Trophoblast cell (in vitro differentiated cells and primary cell): Measurements from ENCODE around the gene SCARF2.

Experiments
- DNase-seq, 2 donors: peaks; one replicate each; pipeline ENCODE4 v3.0.0-alpha.2; 2016
- H2AFZ ChIP-seq: 2 replicates; pipeline ENCODE4 v1.6.1; 2013; ENCODE audit warnings: low read length, moderate library complexity, mild to moderate bottlenecking; ENCODE audit not compliant: insufficient read depth, poor library complexity
- H2AK5ac ChIP-seq: 2 replicates; pipeline ENCODE4 v1.6.1; 2013; ENCODE audit warnings: mild to moderate bottlenecking, low read length
- H2BK120ac ChIP-seq: 2 replicates; pipeline ENCODE4 v1.6.1; 2013; ENCODE audit warnings: low read length, mild to moderate bottlenecking, moderate library complexity; ENCODE audit not compliant: insufficient read depth, poor library complexity
- H2BK12ac ChIP-seq: 2 replicates; pipeline ENCODE4 v1.6.1; 2013; ENCODE audit warnings: mild to moderate bottlenecking, low read length, moderate library complexity
- H2BK5ac ChIP-seq: 2 replicates; pipeline ENCODE4 v1.6.1; 2013; ENCODE audit warnings: low read length, low read depth, moderate library complexity, mild to moderate bottlenecking; ENCODE audit not compliant: poor library complexity
- H3K14ac ChIP-seq: 2 replicates; pipeline ENCODE4 v1.6.1; 2013; ENCODE audit warnings: mild to moderate bottlenecking, low read length
- H3K18ac ChIP-seq: 2 replicates; pipeline ENCODE4 v1.6.1; 2013; ENCODE audit warnings: mild to moderate bottlenecking, low read length
- H3K23ac ChIP-seq: 2 replicates; pipeline ENCODE4 v1.6.1; 2013; ENCODE audit warnings: low read length
- H3K27ac ChIP-seq: 2 replicates; pipeline ENCODE4 v1.5.1; 2013; ENCODE audit warnings: low read depth, mild to moderate bottlenecking, inconsistent platforms, low read length, moderate library complexity
- H3K27me3 ChIP-seq: 2 replicates; pipeline ENCODE4 v1.6.1; 2013; ENCODE audit warnings: inconsistent platforms, mild to moderate bottlenecking, low read length, moderate library complexity; ENCODE audit not compliant: insufficient read depth
- H3K36me3 ChIP-seq, 2 experiments: 1 replicate in 1 of 2; 2 replicates in 1 of 2; pipeline ENCODE4 v1.6.1; 2013; ENCODE audit warnings: low read length in 2 of 2, mild to moderate bottlenecking in 2 of 2, moderate library complexity in 1 of 2; ENCODE audit not compliant: insufficient read depth in 2 of 2, control insufficient read depth in 1 of 2
- H3K4ac ChIP-seq: 2 replicates; pipeline ENCODE4 v1.6.1; 2013; ENCODE audit warnings: low read depth, mild to moderate bottlenecking, low read length, moderate library complexity
- H3K4me1 ChIP-seq, 2 experiments: 1 replicate in 1 of 2; 2 replicates in 1 of 2; pipeline ENCODE4 v1.6.1; 2013; ENCODE audit warnings: low read length in 2 of 2, mild to moderate bottlenecking in 2 of 2, moderate library complexity in 1 of 2; ENCODE audit not compliant: insufficient read depth in 2 of 2, control insufficient read depth in 1 of 2
- H3K4me2 ChIP-seq: 2 replicates; pipeline ENCODE4 v1.6.1; 2013; ENCODE audit warnings: inconsistent platforms, mild to moderate bottlenecking, low read length, moderate library complexity
- H3K4me3 ChIP-seq: 2 replicates; pipeline ENCODE4 v1.5.1; 2013; ENCODE audit warnings: mild to moderate bottlenecking, low read depth, low read length, inconsistent platforms
- H3K79me1 ChIP-seq: one replicate; pipeline ENCODE4 v1.6.1; 2013; ENCODE audit warnings: low read length
- H3K79me2 ChIP-seq: 2 replicates; pipeline ENCODE4 v1.6.1; 2013; ENCODE audit warnings: low read length, mild to moderate bottlenecking; ENCODE audit not compliant: control insufficient read depth, insufficient read depth, poor library complexity
- H3K9ac ChIP-seq: 2 replicates; pipeline ENCODE4 v1.6.1; 2013; ENCODE audit warnings: mild to moderate bottlenecking, low read length
- H3K9me3 ChIP-seq: 2 replicates; pipeline ENCODE4 v1.6.1; 2013; ENCODE audit warnings: low read depth, mild to moderate bottlenecking, control low read depth, inconsistent platforms, low read length; ENCODE audit not compliant: insufficient read depth
- H4K12ac ChIP-seq: 2 replicates; pipeline ENCODE4 v1.6.1; 2013; ENCODE audit warnings: low read depth, mild to moderate bottlenecking, low read length, moderate library complexity
- H4K8ac ChIP-seq: 2 replicates; pipeline ENCODE4 v1.6.1; 2013; ENCODE audit warnings: low read depth, mild to moderate bottlenecking, low read length, moderate library complexity
- H4K91ac ChIP-seq: one replicate; pipeline ENCODE4 v1.6.1; 2013; ENCODE audit warnings: low read depth, mild to moderate bottlenecking, low read length, moderate library complexity
- WGBS: extraction: QIAGEN DNeasy Blood & Tissue Kit; methylation state at CpG from one replicate; pipeline ENCODE4 v1.1.7; 2013; ENCODE audit warnings: missing lambda C conversion rate; ENCODE audit not compliant: insufficient read length, insufficient coverage; ENCODE audit errors: extremely low coverage; 5-methylcytosine and 5-hydroxymethylcytosine counted together

Gene SCARF2

GRCh38 chr22:20399866-20400605, 37.6 kb downstream of the SCARF2 start:
- peaks cover 6 to 7% of the 10 kb centered on the region in 2 experiments for H3K4me1 ChIP-seq
- WGBS, result no CpG with 5 or more reads among the region's 4 CpGs
- H3K14ac ChIP-seq, result no peak overlapping the region
- H3K27me3 ChIP-seq, result no peaks in the 10 kb centered on the region
- no peak overlapping the region for H4K8ac ChIP-seq
- H3K9ac ChIP-seq, result no peak overlapping the region
- no peak overlapping the region for H3K4me3 ChIP-seq
- no peaks in the 10 kb centered on the region for H3K79me1 ChIP-seq
- H2AFZ ChIP-seq, result no peak overlapping the region
- H3K79me2 ChIP-seq, result no peaks in the 10 kb centered on the region
- H2AK5ac ChIP-seq, result no peak overlapping the region
- H3K4ac ChIP-seq, result no peak overlapping the region
- no peak overlapping the region for H3K23ac ChIP-seq
- no peak overlapping the region for H2BK5ac ChIP-seq
- H3K27ac ChIP-seq, result no peak overlapping the region
- peaks cover 8% of the 10 kb centered on the region for H3K9me3 ChIP-seq
- H4K91ac ChIP-seq, result no peak overlapping the region
- no peak overlapping the region for H2BK12ac ChIP-seq
- no peak overlapping the region for H4K12ac ChIP-seq
- DNase-seq, result no peak
- H3K18ac ChIP-seq, result no peak overlapping the region
- H2BK120ac ChIP-seq, result no peak overlapping the region
- peaks cover 24 to 36% of the 10 kb centered on the region in 2 experiments for H3K36me3 ChIP-seq
- no peak overlapping the region for H3K4me2 ChIP-seq

- Histone ChIP-seq H3K4me2 (no peak overlapping the region), H3K4ac (no peak overlapping the region), H2BK120ac (no peak overlapping the region), H3K36me3 (peaks cover 18 to 23% of the 10 kb centered on the region in 2 experiments), H3K27me3 (no peaks in the 10 kb centered on the region), H3K23ac (no peak overlapping the region), H2AFZ (no peak overlapping the region), H3K9ac (no peak overlapping the region), H3K18ac (no peak overlapping the region), H3K27ac (no peak overlapping the region), H2BK5ac (no peak overlapping the region), H3K9me3 (peaks cover 6% of the 10 kb centered on the region), H4K91ac (no peak overlapping the region), H4K8ac (no peak overlapping the region), H2BK12ac (no peak overlapping the region), H3K4me1 (peaks cover 12 to 15% of the 10 kb centered on the region in 2 experiments), H3K4me3 (no peak overlapping the region), H2AK5ac (no peak overlapping the region), H4K12ac (no peak overlapping the region), H3K14ac (no peak overlapping the region), H3K79me1 (peaks cover 5% of the 10 kb centered on the region), H3K79me2 (peaks cover 5% of the 10 kb centered on the region)
- WGBS, result no CpG with 5 or more reads among the region's 5 CpGs
- no peak for DNase-seq
These were observed 39.2 kb downstream of the SCARF2 start for GRCh38 chr22:20398420-20398819.

GRCh38 chr22:20397498-20397897, 40.1 kb downstream of the SCARF2 start:
- no CpG with 5 or more reads among the region's 2 CpGs for WGBS

GRCh38 chr22:20396639-20397038, 41.0 kb downstream of the SCARF2 start:
- H3K27me3 ChIP-seq, result no peaks in the 10 kb centered on the region
- H3K36me3 ChIP-seq, result peaks cover 16 to 17% of the 10 kb centered on the region in 2 experiments
- H2AK5ac ChIP-seq, result no peak overlapping the region
- no peak overlapping the region for H2BK12ac ChIP-seq
- no peak overlapping the region for H2BK5ac ChIP-seq
- peaks cover 5% of the 10 kb centered on the region for H3K9me3 ChIP-seq
- no peak overlapping the region for H4K91ac ChIP-seq
- H3K23ac ChIP-seq, result no peak overlapping the region
- H3K4me2 ChIP-seq, result no peak overlapping the region
- peaks cover 13 to 18% of the 10 kb centered on the region in 2 experiments for H3K4me1 ChIP-seq
- H3K4ac ChIP-seq, result no peak overlapping the region
- no peak overlapping the region for H3K9ac ChIP-seq
- no peak overlapping the region for H4K8ac ChIP-seq
- H3K27ac ChIP-seq, result no peak overlapping the region
- no peak overlapping the region for H3K18ac ChIP-seq
- H2AFZ ChIP-seq, result no peak overlapping the region
- H3K79me1 ChIP-seq, result peaks cover 5% of the 10 kb centered on the region
- no peak overlapping the region for H3K14ac ChIP-seq
- H4K12ac ChIP-seq, result no peak overlapping the region
- DNase-seq, result no peak
- no peak overlapping the region for H2BK120ac ChIP-seq
- peaks cover 5% of the 10 kb centered on the region for H3K79me2 ChIP-seq
- no peak overlapping the region for H3K4me3 ChIP-seq
- no CpG with 5 or more reads among the region's 1 CpG for WGBS

More at GRCh38 chr22:20397498-20397897, 40.1 kb downstream of the SCARF2 start:
- Histone ChIP-seq H2BK120ac (no peak overlapping the region), H3K4ac (no peak overlapping the region), H3K4me1 (peaks cover 13 to 18% of the 10 kb centered on the region in 2 experiments), H2AK5ac (no peak overlapping the region), H3K4me3 (no peak overlapping the region), H3K27ac (no peak overlapping the region), H3K14ac (no peak overlapping the region), H3K4me2 (no peak overlapping the region), H3K9ac (no peak overlapping the region), H4K91ac (no peak overlapping the region), H3K79me2 (peaks cover 5% of the 10 kb centered on the region), H3K36me3 (peaks cover 17% of the 10 kb centered on the region in 2 experiments), H3K18ac (no peak overlapping the region), H4K8ac (no peak overlapping the region), H3K9me3 (peaks cover 6% of the 10 kb centered on the region), H4K12ac (no peak overlapping the region), H3K23ac (no peak overlapping the region), H3K79me1 (peaks cover 5% of the 10 kb centered on the region), H3K27me3 (no peaks in the 10 kb centered on the region), H2BK12ac (no peak overlapping the region), H2AFZ (no peak overlapping the region), H2BK5ac (no peak overlapping the region)
- DNase-seq, result no peak
